Erythroblast (primary cell): Measurements from ENCODE around the gene GPANK1.

Source experiments
- GATA1 ChIP-seq: IDR thresholded peaks from 2 replicates; pipeline ENCODE4 v1.6.1; 2011; ENCODE audit warnings: low read depth, mild to moderate bottlenecking, control low read depth, low read length, moderate library complexity
- POLR2A ChIP-seq: IDR thresholded peaks from 2 replicates; pipeline ENCODE4 v1.6.1; 2011; ENCODE audit warnings: mild to moderate bottlenecking, low read length

GRCh38 chr6:31636698-31637596, 27.9 kb downstream of the GPANK1 start:
- TF ChIP-seq POLR2A = no peak
- no peak for TF ChIP-seq GATA1
